ENCODE results near the gene TWIST2. TPM values are rescaled to one million over a fixed set of nuclear protein-coding genes. Genes with fewer than 3 reads are reported as not detected.

Gene TWIST2
- total and polyA plus RNA-seq, 2 donors = 20.5 to 25.1 TPM

GRCh38 chr2:238846628-238847418, 1.1 kb upstream of the TWIST2 start:
- Histone ChIP-seq H3K4me1 (ENCODE audit: insufficient read depth) (no peaks in the 10 kb centered on the region), H3K36me3 (ENCODE audit: insufficient read depth) (no peaks in the 10 kb centered on the region), H3K27ac (ENCODE audit: low read depth) (no peak overlapping the region), H3K4me3 (ENCODE audit: low read depth, low read length) (peak overlapping the region; percentile 73)
- 16% methylated on average over 80 of the region's 80 CpGs for WGBS
- no peak for DNase-seq (ENCODE audit: extremely low spot score)

GRCh38 chr2:238847419-238847801, 475 bp upstream of the TWIST2 start:
- Histone ChIP-seq H3K4me1 (ENCODE audit: insufficient read depth) (no peaks in the 10 kb centered on the region), H3K27ac (ENCODE audit: low read depth) (peak overlapping the region; percentile 85), H3K36me3 (ENCODE audit: insufficient read depth) (no peaks in the 10 kb centered on the region), H3K4me3 (ENCODE audit: low read depth, low read length) (peak overlapping the region; percentile 73)
- 4% methylated on average over 30 of the region's 30 CpGs for WGBS
- DNase-seq (ENCODE audit: extremely low spot score) = no peak

- 2% methylated on average over 36 of the region's 36 CpGs for WGBS
- H3K4me3 ChIP-seq (ENCODE audit: low read depth, low read length) = peak overlapping the region; percentile 73
- no peaks in the 10 kb centered on the region for H3K36me3 ChIP-seq (ENCODE audit: insufficient read depth)
- no peak overlapping the region for H3K27ac ChIP-seq (ENCODE audit: low read depth)
- no peak for DNase-seq (ENCODE audit: extremely low spot score)
- no peaks in the 10 kb centered on the region for H3K4me1 ChIP-seq (ENCODE audit: insufficient read depth)
Measured at GRCh38 chr2:238848691-238848975, 748 bp downstream of the TWIST2 start.

GRCh38 chr2:238848976-238849853, 1.3 kb downstream of the TWIST2 start:
- Histone ChIP-seq H3K27ac (ENCODE audit: low read depth) (peak overlapping the region; percentile 43), H3K36me3 (ENCODE audit: insufficient read depth) (no peaks in the 10 kb centered on the region), H3K4me3 (ENCODE audit: low read depth, low read length) (peak overlapping the region; percentile 73), H3K4me1 (ENCODE audit: insufficient read depth) (no peaks in the 10 kb centered on the region)
- DNase-seq (ENCODE audit: extremely low spot score) = no peak
- WGBS = 4% methylated on average over 70 of the region's 70 CpGs

- H3K36me3 ChIP-seq (ENCODE audit: insufficient read depth) = no peaks in the 10 kb centered on the region
- 62% methylated on average over 2 of the region's 2 CpGs for WGBS
- no peaks in the 10 kb centered on the region for H3K4me1 ChIP-seq (ENCODE audit: insufficient read depth)
- no peak overlapping the region for H3K27ac ChIP-seq (ENCODE audit: low read depth)
- peak overlapping the region; percentile 73 for H3K4me3 ChIP-seq (ENCODE audit: low read depth, low read length)
- DNase-seq (ENCODE audit: extremely low spot score) = no peak
Measured at GRCh38 chr2:238850091-238850490, 2.2 kb downstream of the TWIST2 start.

- no peak overlapping the region for H3K4me3 ChIP-seq (ENCODE audit: low read depth, low read length)
- no peaks in the 10 kb centered on the region for H3K4me1 ChIP-seq (ENCODE audit: insufficient read depth)
- DNase-seq (ENCODE audit: extremely low spot score) = no peak
- H3K27ac ChIP-seq (ENCODE audit: low read depth) = no peak overlapping the region
- WGBS = 78% methylated on average over 5 of the region's 5 CpGs
- H3K36me3 ChIP-seq (ENCODE audit: insufficient read depth) = no peaks in the 10 kb centered on the region
Measured at GRCh38 chr2:238851026-238851425, 3.1 kb downstream of the TWIST2 start.

- H3K27ac ChIP-seq (ENCODE audit: low read depth) = no peak overlapping the region
- DNase-seq (ENCODE audit: extremely low spot score) = no peak
- no peaks in the 10 kb centered on the region for H3K4me1 ChIP-seq (ENCODE audit: insufficient read depth)
- H3K4me3 ChIP-seq (ENCODE audit: low read depth, low read length) = peak overlapping the region; percentile 6
- no peaks in the 10 kb centered on the region for H3K36me3 ChIP-seq (ENCODE audit: insufficient read depth)
- 36% methylated on average over 3 of the region's 3 CpGs for WGBS
Measured at GRCh38 chr2:238851761-238852160, 3.9 kb downstream of the TWIST2 start.

- WGBS = 33% methylated on average over 9 of the region's 9 CpGs
- no peak for DNase-seq (ENCODE audit: extremely low spot score)
- no peak overlapping the region for H3K4me3 ChIP-seq (ENCODE audit: low read depth, low read length)
- no peaks in the 10 kb centered on the region for H3K4me1 ChIP-seq (ENCODE audit: insufficient read depth)
- H3K36me3 ChIP-seq (ENCODE audit: insufficient read depth) = no peaks in the 10 kb centered on the region
- no peak overlapping the region for H3K27ac ChIP-seq (ENCODE audit: low read depth)
Measured at GRCh38 chr2:238852206-238852869, 4.5 kb downstream of the TWIST2 start.

GRCh38 chr2:238853218-238853617, 5.3 kb downstream of the TWIST2 start:
- no peaks in the 10 kb centered on the region for H3K4me1 ChIP-seq (ENCODE audit: insufficient read depth)
- no peak overlapping the region for H3K27ac ChIP-seq (ENCODE audit: low read depth)
- WGBS = 94% methylated on average over 1 of the region's 1 CpG
- H3K36me3 ChIP-seq (ENCODE audit: insufficient read depth) = no peaks in the 10 kb centered on the region
- H3K4me3 ChIP-seq (ENCODE audit: low read depth, low read length) = no peak overlapping the region
- DNase-seq (ENCODE audit: extremely low spot score) = no peak

- DNase-seq (ENCODE audit: extremely low spot score) = no peak
- 60% methylated on average over 9 of the region's 9 CpGs for WGBS
- no peak overlapping the region for H3K27ac ChIP-seq (ENCODE audit: low read depth)
Measured at GRCh38 chr2:238853721-238854120, 5.8 kb downstream of the TWIST2 start.

GRCh38 chr2:238854246-238854645, 6.4 kb downstream of the TWIST2 start:
- no peak for DNase-seq (ENCODE audit: extremely low spot score)
- Histone ChIP-seq H3K36me3 (ENCODE audit: insufficient read depth) (no peaks in the 10 kb centered on the region), H3K27ac (ENCODE audit: low read depth) (no peak overlapping the region), H3K4me1 (ENCODE audit: insufficient read depth) (no peaks in the 10 kb centered on the region), H3K4me3 (ENCODE audit: low read depth, low read length) (no peak overlapping the region)
- WGBS = 68% methylated on average over 8 of the region's 8 CpGs

More at GRCh38 chr2:238853721-238854120, 5.8 kb downstream of the TWIST2 start:
- Histone ChIP-seq H3K36me3 (ENCODE audit: insufficient read depth) (no peaks in the 10 kb centered on the region), H3K4me3 (ENCODE audit: low read depth, low read length) (no peak overlapping the region), H3K4me1 (ENCODE audit: insufficient read depth) (no peaks in the 10 kb centered on the region)

- Histone ChIP-seq H3K27ac (ENCODE audit: low read depth) (no peak overlapping the region), H3K36me3 (ENCODE audit: insufficient read depth) (no peaks in the 10 kb centered on the region), H3K4me3 (ENCODE audit: low read depth, low read length) (no peak overlapping the region), H3K4me1 (ENCODE audit: insufficient read depth) (no peaks in the 10 kb centered on the region)
- WGBS = 85% methylated on average over 18 of the region's 18 CpGs
- no peak for DNase-seq (ENCODE audit: extremely low spot score)
Measured at GRCh38 chr2:238854699-238855229, 6.9 kb downstream of the TWIST2 start.

- DNase-seq (ENCODE audit: extremely low spot score) = no peak
- Histone ChIP-seq H3K27ac (ENCODE audit: low read depth) (no peak overlapping the region), H3K4me3 (ENCODE audit: low read depth, low read length) (no peak overlapping the region), H3K4me1 (ENCODE audit: insufficient read depth) (no peaks in the 10 kb centered on the region), H3K36me3 (ENCODE audit: insufficient read depth) (no peaks in the 10 kb centered on the region)
- WGBS = 94% methylated on average over 9 of the region's 9 CpGs
Measured at GRCh38 chr2:238855299-238855698, 7.4 kb downstream of the TWIST2 start.

Data from urinary bladder (tissue), 4 donors.